HG02970 (cell line): Measurements from ENCODE around the gene TMEM258.

Experiments
- ATAC-seq: cut with Tn5 transposase; IDR thresholded peaks from one replicate; pipeline ENCODE4 v1.9.1; 2021; ENCODE audit warnings: mild to moderate bottlenecking, moderate library complexity, moderate number of reproducible peaks; ENCODE audit not compliant: unreplicated experiment, low FRiP score

Gene TMEM258

DNA sequence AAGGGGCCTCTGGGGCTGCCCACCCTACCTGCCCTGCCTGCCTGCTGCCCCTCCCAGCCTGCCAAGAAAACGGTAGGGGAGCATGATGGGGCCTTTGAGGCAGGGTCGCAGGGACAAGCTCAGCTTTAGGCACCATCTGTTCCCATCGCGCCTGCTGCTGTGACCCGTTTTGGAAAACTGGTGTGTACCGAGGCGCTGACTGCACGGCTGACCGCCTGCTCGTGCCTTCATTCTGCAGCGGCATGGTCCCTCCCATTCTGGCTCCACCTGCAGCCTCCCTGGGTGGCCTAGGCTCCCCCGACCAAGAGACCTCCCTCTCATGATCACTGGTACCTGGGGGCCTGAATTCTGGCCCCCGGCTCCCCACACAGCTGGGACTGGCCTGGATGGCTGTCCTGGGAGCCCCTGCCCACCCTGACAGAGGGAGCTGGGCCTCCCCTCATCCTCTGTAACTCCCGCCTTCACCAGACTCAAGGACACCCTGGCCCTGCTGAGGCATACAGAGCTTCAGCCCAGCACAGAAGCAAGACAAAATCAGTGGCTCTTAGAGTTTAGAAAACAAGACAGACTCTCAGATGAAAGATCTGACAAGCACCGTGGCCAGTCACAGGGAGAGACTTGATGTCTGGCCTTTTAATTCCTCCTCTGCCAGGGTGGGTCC is 46.5 kb downstream of the TMEM258 start:
- no peak for ATAC-seq

DNA sequence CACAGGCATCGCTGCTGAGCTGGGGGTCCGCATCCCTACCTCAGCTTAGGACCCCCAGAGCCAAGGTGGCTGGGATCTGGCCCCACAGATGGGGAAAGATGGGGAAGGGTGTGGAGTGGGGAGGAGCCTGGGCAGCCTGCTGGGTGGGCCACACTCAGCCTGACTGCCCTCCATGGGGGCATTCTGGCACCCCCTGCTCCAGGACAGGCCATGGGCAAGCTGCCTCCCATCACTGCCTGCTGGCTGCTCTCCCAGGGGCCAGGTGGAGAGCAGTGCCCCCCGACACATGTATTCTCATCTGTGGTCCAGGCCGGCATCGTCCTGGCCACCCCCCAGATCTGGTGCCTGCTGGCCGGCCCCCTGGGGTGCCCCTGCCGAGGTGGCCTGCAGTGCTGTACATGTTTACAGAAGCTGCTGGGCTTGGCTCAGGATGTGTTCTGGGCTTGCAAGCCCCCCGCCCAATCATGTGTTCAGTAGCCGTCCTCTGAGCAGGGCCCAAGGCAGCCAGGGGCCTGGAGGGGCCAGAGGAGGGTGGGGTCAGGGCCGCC is 47.7 kb downstream of the TMEM258 start:
- no peak for ATAC-seq

DNA sequence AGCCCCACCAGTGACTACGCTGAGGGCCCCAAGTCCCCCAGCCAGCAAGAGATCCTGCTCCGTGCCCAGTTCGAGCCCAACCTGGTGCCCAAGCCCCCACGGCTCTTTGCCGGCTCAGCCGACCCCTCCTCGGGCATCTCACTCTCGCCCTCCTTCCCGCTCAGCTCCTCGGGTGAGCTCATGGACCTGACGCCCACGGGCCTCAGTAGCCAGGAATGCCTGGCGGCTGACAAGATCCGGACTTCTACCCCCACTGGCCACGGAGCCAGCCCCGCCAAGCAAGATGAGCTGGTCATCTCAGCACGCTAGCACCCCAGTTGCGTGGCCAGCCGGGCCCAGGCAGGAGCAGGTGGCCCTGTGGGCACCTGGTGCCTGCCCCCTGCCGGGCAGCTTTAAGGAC is 48.2 kb downstream of the TMEM258 start:
- ATAC-seq: no peak

DNA sequence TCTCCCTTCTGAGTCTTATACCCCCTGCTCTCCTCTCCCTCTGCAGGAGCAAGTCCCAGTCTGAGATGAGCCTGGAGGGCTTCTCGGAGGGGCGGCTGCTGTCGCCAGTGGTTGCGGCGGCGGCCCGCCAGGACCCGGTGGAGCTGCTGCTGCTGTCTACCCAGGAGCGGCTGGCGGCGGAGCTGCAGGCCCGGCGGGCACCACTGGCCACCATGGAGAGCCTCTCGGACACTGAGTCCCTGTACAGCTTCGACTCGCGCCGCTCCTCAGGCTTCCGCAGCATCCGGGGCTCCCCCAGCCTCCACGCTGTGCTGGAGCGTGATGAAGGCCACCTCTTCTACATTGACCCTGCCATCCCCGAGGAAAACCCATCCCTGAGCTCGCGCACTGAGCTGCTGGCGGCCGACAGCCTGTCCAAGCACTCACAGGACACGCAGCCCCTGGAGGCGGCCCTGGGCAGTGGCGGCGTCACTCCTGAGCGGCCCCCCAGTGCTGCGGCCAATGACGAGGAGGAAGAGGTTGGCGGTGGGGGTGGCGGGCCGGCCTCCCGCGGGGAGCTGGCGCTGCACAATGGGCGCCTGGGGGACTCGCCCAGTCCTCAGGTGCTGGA is 48.8 kb downstream of the TMEM258 start:
- ATAC-seq: no peak

DNA sequence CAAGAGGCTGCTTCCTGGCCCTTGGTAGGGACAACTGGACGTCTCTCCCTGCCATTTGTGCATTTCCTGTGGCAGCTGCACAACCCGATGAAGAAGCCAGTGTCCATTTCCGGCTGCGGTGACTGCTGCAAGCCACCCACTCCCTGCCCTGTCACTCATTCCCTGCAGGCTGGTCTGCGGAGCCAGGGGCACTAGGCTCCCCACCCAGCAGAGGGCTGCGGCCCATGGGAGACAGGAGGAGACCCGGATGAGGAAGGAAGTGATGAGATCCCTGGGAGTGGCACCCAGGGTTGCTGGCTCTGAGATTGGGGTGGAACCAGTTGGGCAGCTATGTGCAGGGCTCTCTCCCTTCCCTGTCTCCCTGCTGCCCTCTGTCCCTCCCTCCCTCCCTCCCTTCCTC is 50.0 kb downstream of the TMEM258 start:
- ATAC-seq: no peak

DNA sequence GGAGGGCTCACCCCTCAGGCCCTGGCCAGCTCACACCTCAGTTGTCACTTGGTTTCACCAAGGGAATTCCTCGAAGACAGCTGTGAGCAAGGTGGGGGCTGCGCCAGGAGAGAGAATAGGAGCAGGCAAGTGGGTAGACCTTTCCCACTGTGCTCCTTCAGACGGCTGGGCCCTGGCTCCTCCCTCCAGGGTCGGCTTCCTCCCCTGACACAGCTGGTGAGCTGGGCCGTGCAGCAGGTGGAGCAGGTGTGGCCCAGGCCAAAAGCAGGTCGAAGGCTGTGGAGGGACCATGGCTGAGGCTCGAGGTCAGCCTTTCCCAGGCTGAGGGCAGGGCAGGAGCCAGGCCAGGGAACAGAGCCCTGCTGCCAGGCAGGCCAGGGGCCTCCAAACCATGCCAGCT is 52.4 kb downstream of the TMEM258 start:
- ATAC-seq: no peak

DNA sequence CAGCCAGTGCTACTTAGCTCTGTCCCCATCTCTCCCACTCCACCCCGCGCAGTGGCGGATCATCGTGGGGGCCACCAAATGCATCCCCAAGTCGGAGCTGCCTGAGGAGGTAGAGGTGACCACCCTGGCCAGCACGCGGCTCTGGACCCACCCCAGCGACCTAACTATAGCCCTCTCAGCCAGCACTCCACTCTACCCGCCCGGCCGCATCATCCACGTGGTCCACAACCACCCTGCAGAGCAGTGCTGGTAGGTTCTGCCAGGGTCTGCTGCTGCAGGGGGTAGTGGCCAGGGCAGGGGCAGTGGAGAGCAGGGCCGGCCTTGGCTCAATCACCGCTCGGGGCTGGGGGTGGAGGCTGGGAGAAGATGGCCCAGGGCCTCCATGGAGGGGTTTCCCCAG is 53.0 kb downstream of the TMEM258 start:
- no peak for ATAC-seq
